Stimulated activated CD4-positive, alpha-beta T cell treated with anti-CD3 and anti-CD28 coated beads, Interleukin-1b, Interleukin-23, amount 100 ng/mL, for 4 hours (primary cell): Measurements from ENCODE around the gene CFAP20DC.
"Not testable (repeated sequence)": the region's sequence is repeated elsewhere in the genome, so short reads cannot be mapped to it uniquely, and the experiment has no call there.

Experiments
- DNase-seq, 2 donors: peaks; one replicate each; pipeline ENCODE4 v3.0.0-alpha.2; 2020; ENCODE audit warnings: low read depth in 2 of 2

CFAP20DC gene

GRCh38 chr3:58962816-58963215 is 87.0 kb downstream of the CFAP20DC start:
- DNase-seq, result no peak

- DNase-seq, result no peak
Measured at GRCh38 chr3:58962040-58962651, 87.7 kb downstream of the CFAP20DC start.

- no peak for DNase-seq
Measured at GRCh38 chr3:58955308-58955707, 94.5 kb downstream of the CFAP20DC start.

DNA sequence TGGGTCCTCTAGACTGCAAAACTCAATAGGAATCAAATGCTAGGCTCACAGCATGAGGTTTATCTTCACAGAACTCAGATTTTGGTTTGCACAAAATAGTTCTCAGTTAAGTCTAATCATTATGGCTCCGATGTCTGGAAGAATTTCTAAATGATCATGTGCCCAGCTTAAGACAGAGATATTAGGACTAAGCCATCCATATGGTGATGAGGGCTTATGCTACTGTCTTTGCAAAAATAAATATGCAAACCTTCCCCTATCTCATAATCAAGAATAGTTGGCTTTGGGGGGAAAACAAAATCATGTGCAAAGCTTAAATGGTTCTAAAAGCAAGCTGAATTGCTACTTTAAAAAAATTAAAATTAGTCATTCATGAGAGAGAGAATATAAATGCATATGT is 96.5 kb downstream of the CFAP20DC start:
- DNase-seq, result no peak

- no peak for DNase-seq
Measured at GRCh38 chr3:58952128-58952917, 97.5 kb downstream of the CFAP20DC start.

- DNase-seq, result no peak
Measured at GRCh38 chr3:58948018-58948417, 101.8 kb downstream of the CFAP20DC start.

DNA sequence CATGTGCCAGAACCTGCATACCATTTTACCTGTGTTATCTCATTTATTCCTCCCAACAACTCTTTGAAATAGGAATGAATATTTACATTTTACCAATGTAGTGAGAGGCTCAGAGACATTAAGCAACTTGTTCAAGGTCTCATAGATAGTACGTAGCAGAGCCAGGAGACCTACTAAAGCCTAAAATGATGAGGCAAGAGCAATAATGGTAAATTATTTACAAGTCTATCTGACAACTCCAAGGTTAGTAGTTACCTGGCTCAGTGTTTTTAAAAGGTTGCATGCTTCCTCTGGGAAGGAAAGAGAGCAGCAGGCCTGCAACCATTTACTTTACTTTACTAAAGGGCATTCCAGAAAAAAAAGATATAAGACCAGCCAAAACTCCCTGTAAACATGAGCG is 103.0 kb downstream of the CFAP20DC start:
- no peak for DNase-seq

GRCh38 chr3:58938057-58938456 is 111.8 kb downstream of the CFAP20DC start:
- no peak for DNase-seq

GRCh38 chr3:58924578-58924977 is 125.2 kb downstream of the CFAP20DC start:
- no peak for DNase-seq

GRCh38 chr3:58900386-58900785 is 149.4 kb downstream of the CFAP20DC start:
- DNase-seq, result no peak

- no peak for DNase-seq
Measured at GRCh38 chr3:58899953-58900298, 149.9 kb downstream of the CFAP20DC start.

- DNase-seq, result no peak
Measured at GRCh38 chr3:58899159-58899952, 150.5 kb downstream of the CFAP20DC start.

- DNase-seq, result no peak
Measured at GRCh38 chr3:58898513-58898912, 151.3 kb downstream of the CFAP20DC start.

DNA sequence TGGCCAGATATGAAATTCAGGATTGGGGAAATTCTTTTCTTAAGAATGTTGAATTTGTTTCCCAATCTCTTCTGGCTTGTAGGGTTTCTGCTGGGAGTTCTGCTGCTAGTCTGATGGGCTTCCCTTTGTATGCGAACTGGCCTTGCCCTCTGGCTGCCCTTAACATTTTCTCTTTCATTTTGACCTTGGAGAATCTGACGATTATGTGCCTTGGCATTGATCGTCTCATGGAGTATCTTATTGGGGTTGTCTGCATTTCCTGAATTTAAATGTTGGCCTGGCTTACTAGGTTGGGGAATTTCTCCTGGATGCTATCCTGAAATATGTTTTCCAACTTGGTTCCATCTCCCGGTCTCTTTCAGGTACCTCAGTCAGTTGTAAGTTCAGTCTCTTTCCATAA is 152.2 kb downstream of the CFAP20DC start:
- DNase-seq, result no peak

DNA sequence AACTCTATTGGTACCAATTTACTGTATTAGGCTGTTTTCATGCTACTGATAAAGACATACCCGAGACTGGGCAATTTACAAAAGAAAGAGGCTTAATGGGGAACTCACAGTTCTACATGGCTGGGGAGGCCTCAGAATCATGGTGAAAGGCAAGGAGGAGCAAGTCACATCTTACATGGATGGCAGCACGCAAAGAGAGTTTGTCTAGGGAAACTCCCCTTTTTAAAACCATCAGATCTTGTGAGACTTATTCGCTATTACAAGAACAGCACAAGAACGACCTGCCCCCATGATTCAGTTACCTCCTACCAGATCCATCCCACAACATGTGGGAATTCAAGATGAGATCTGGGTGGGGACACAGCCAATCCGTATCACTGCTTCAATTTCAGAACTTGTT is 154.1 kb downstream of the CFAP20DC start:
- not testable (repeated sequence) for DNase-seq

DNA sequence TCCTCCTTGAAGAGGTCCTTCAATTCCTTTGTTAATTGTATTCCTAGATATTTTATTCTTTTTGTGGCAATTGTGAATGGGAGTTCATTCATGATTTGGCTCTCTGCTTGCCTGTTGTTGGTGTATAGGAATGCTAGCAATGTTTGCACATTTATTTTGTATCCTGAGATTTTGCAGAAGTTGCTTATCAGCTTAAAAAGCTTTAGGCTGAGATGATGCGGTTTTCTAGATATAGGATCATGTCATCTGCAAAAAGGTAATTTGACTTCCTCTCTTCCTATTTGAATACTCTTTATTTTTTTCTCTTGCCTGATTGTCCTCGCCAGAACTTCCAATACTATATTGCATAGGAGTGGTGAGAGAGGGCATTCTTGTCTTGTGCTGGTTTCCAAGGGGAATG is 157.3 kb downstream of the CFAP20DC start:
- not testable (repeated sequence) for DNase-seq

DNA sequence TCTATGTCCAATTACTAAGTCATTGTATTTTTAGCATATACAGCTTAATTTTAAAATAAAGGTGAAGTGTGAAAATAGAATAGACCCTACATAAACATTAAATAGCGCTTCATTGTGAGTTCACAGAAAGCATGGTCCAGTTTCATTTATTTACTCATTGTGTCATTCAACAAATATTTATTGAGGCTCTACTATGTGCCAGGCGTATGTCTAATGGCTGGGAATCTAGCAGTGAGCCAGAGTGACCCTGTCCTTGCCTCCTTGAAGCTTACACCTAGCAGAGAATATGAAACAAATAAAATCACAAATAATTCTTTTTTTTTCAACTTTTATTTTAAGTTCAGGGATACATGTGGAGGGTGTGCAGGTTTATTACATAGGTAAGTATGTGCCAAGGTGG is 161.7 kb downstream of the CFAP20DC start:
- DNase-seq, result no peak

DNA sequence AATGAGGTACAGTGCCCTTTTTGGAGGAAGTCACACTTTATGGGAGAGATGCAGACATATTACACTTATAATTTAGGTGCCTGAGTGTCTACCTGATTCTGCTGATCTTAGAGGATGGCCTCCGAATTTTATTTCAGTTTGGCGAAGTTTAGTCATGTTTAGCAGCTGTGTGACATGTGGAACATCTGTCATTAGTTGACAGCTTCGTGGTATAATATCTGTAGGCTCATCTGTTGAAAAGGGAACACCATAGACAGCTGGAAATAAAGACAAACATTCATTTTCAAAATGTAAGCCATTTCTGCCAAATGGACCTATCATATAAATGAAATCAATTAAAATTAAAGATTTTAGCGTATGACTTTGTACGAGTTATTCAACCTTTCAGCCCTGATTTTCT is 165.4 kb downstream of the CFAP20DC start:
- no peak for DNase-seq

GRCh38 chr3:58880182-58880581 is 169.6 kb downstream of the CFAP20DC start:
- DNase-seq, result no peak

DNA sequence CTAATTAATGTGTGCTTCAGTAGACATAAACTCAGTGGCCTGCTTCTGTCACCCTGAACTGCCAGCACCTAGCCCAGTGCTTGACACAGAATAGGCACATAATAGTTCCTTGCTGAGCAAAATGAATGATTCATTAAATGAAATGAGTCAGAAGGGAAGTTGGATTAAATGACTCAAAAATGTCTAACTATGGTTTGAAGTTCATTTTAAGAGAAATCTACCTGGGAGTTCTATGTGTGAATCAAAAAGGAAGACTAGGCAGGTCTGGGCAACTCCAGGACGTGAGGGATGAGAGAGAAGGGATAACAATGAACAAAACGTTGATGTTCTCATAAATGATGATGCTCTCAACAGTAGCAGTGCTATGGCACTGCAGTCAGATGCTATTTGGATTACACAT is 175.0 kb downstream of the CFAP20DC start:
- no peak for DNase-seq

- DNase-seq, result no peak
Measured at GRCh38 chr3:58874248-58874741, 175.5 kb downstream of the CFAP20DC start.

GRCh38 chr3:58868097-58868779 is 181.6 kb downstream of the CFAP20DC start:
- DNase-seq, result no peak
